ENCODE measurements around the gene TPM2. TPM values are rescaled to one million over a fixed set of nuclear protein-coding genes. Genes with fewer than 3 reads are reported as not detected.
"Not testable (repeated sequence)": the region's sequence is repeated elsewhere in the genome, so short reads cannot be mapped to it uniquely, and the experiment has no call there.

The TPM2 gene
- total RNA-seq, 1 experiment from 2014 or later = 544 TPM

DNA sequence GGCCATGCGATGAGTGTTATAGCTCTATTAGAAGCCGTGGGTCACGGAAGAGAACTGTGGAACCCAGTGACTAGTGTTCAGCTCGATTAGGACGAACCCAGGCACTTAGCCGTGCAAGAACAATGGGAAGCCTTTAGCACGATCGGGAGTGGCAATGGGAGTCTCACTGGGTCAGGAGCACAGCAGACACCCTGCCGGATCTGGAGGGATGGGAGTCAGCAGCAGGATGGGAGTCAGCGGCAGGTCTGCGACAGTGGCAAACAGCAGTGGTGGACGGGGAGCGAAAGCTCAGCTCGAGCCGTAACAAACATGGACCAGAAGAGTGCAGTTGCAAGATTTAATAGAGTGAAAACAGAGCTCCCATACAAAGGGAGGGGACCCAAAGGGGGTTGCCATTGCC is 49.3 kb downstream of the TPM2 start:
- H3K36me3 ChIP-seq (ENCODE audit: control insufficient read depth, insufficient read depth, low read length); POLR2A ChIA-PET; H3K9me3 ChIP-seq (ENCODE audit: control insufficient read depth, insufficient read depth, low read depth, low read length); BruUV-seq (replicated peaks); H3K4me3 ChIP-seq (ENCODE audit: low read depth in 2 of 2, low read length in 2 of 2); intact Hi-C loops (cut with micrococcal nuclease; ENCODE audit: unreplicated experiment); ATAC-seq; H3K27ac ChIP-seq (ENCODE audit: low read length); in situ Hi-C loops (cut with HindIII; ENCODE audit: low pct_unique_long_range_greater_than_20kb, low sequenced_read_pairs); H3K4me1 ChIP-seq (ENCODE audit: control insufficient read depth, insufficient read depth, low read length); CTCF ChIA-PET; DNase-seq (ENCODE audit: low read depth, low spot score); H3K27me3 ChIP-seq (ENCODE audit: control insufficient read depth, insufficient read depth, low read length): not testable (repeated sequence)

DNA sequence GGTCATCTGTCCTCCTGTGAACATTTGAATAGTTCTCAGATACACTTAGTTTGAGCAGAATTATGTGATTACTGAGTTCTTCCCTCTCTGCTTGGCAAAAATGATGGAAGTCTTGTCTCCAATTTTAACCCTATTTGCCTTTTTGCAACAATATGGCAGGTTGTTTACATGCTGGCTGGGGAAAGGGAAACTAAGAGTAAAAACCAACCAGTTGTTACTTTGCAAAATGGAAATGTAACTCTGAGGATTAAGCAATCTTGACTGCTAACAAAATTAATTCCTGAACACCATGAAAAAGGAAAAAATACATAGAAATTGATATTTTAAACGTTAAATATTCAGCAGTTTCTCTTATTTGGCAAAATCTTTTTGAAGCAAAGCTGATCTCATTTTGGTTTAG is 50.1 kb downstream of the TPM2 start:
- Histone ChIP-seq H3K27me3 (ENCODE audit: control insufficient read depth, insufficient read depth, low read length) (no peaks in the 10 kb centered on the region), H3K9me3 (ENCODE audit: control insufficient read depth, insufficient read depth, low read depth, low read length) (no peaks in the 10 kb centered on the region), H3K4me3 (ENCODE audit: low read depth in 2 of 2, low read length in 2 of 2) (no peak overlapping the region), H3K4me1 (ENCODE audit: control insufficient read depth, insufficient read depth, low read length) (0 out of 2 replicates have a peak, but pooled peaks cover 2% of the 10 kb centered on the region), H3K36me3 (ENCODE audit: control insufficient read depth, insufficient read depth, low read length) (no peaks in the 10 kb centered on the region), H3K27ac (ENCODE audit: low read length) (no peak overlapping the region)
- CTCF ChIA-PET = no interaction called here
- DNase-seq (ENCODE audit: low read depth, low spot score) = no peak
- intact Hi-C loops (cut with micrococcal nuclease; ENCODE audit: unreplicated experiment) = no loop called here
- ATAC-seq = no peak
- BruUV-seq (replicated peaks) = no TSS peak
- TF ChIP-seq TCF7L2 (IDR thresholded peaks at IDR 0.05; ENCODE audit: low read depth, low read length) = no peak
- TF ChIP-seq, protein P1, sequence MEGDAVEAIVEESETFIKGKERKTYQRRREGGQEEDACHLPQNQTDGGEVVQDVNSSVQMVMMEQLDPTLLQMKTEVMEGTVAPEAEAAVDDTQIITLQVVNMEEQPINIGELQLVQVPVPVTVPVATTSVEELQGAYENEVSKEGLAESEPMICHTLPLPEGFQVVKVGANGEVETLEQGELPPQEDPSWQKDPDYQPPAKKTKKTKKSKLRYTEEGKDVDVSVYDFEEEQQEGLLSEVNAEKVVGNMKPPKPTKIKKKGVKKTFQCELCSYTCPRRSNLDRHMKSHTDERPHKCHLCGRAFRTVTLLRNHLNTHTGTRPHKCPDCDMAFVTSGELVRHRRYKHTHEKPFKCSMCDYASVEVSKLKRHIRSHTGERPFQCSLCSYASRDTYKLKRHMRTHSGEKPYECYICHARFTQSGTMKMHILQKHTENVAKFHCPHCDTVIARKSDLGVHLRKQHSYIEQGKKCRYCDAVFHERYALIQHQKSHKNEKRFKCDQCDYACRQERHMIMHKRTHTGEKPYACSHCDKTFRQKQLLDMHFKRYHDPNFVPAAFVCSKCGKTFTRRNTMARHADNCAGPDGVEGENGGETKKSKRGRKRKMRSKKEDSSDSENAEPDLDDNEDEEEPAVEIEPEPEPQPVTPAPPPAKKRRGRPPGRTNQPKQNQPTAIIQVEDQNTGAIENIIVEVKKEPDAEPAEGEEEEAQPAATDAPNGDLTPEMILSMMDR (IDR thresholded peaks at IDR 0.05) = no peak
- TF ChIP-seq POLR2AphosphoS5 (IDR thresholded peaks at IDR 0.05; ENCODE audit: low read depth, low read length) = no peak
- TF ChIP-seq SIN3A (IDR thresholded peaks at IDR 0.05; ENCODE audit: borderline replicate concordance, insufficient read depth, low read depth, low read length) = no peak
- TF ChIP-seq, protein P2, sequence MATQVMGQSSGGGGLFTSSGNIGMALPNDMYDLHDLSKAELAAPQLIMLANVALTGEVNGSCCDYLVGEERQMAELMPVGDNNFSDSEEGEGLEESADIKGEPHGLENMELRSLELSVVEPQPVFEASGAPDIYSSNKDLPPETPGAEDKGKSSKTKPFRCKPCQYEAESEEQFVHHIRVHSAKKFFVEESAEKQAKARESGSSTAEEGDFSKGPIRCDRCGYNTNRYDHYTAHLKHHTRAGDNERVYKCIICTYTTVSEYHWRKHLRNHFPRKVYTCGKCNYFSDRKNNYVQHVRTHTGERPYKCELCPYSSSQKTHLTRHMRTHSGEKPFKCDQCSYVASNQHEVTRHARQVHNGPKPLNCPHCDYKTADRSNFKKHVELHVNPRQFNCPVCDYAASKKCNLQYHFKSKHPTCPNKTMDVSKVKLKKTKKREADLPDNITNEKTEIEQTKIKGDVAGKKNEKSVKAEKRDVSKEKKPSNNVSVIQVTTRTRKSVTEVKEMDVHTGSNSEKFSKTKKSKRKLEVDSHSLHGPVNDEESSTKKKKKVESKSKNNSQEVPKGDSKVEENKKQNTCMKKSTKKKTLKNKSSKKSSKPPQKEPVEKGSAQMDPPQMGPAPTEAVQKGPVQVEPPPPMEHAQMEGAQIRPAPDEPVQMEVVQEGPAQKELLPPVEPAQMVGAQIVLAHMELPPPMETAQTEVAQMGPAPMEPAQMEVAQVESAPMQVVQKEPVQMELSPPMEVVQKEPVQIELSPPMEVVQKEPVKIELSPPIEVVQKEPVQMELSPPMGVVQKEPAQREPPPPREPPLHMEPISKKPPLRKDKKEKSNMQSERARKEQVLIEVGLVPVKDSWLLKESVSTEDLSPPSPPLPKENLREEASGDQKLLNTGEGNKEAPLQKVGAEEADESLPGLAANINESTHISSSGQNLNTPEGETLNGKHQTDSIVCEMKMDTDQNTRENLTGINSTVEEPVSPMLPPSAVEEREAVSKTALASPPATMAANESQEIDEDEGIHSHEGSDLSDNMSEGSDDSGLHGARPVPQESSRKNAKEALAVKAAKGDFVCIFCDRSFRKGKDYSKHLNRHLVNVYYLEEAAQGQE (IDR thresholded peaks at IDR 0.05; ENCODE audit: insufficient read depth in 1 of 2, low read depth in 2 of 2, low read length in 1 of 2) = no peak
- in situ Hi-C loops (cut with HindIII; ENCODE audit: low pct_unique_long_range_greater_than_20kb, low sequenced_read_pairs) = no loop called here
- POLR2A ChIA-PET = no interaction called here

DNA sequence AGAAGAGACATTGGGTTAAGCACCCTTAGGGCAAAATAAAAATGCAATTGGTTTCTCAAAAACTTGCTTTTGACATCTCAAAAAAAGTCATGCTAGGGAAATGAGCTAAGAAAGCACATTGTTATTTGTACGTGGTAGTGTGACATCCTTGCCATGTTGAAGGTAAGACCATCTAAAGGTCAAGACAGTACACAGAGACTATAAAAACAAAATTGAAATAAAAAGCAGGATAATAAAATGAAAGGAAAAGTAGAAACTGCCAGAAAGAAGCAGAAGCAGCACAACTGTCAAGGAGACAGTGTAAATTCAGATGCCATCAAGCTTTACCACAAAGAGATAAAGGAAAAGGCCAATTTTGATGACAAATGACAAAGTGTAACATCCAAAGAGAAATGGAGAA is 50.5 kb downstream of the TPM2 start:
- POLR2A ChIA-PET; DNase-seq (ENCODE audit: low read depth, low spot score); intact Hi-C loops (cut with micrococcal nuclease; ENCODE audit: unreplicated experiment); H3K27ac ChIP-seq (ENCODE audit: low read length); H3K9me3 ChIP-seq (ENCODE audit: control insufficient read depth, insufficient read depth, low read depth, low read length); H3K4me3 ChIP-seq (ENCODE audit: low read depth in 2 of 2, low read length in 2 of 2); H3K4me1 ChIP-seq (ENCODE audit: control insufficient read depth, insufficient read depth, low read length); BruUV-seq (replicated peaks); ATAC-seq; in situ Hi-C loops (cut with HindIII; ENCODE audit: low pct_unique_long_range_greater_than_20kb, low sequenced_read_pairs); CTCF ChIA-PET; H3K36me3 ChIP-seq (ENCODE audit: control insufficient read depth, insufficient read depth, low read length); H3K27me3 ChIP-seq (ENCODE audit: control insufficient read depth, insufficient read depth, low read length): not testable (repeated sequence)

DNA sequence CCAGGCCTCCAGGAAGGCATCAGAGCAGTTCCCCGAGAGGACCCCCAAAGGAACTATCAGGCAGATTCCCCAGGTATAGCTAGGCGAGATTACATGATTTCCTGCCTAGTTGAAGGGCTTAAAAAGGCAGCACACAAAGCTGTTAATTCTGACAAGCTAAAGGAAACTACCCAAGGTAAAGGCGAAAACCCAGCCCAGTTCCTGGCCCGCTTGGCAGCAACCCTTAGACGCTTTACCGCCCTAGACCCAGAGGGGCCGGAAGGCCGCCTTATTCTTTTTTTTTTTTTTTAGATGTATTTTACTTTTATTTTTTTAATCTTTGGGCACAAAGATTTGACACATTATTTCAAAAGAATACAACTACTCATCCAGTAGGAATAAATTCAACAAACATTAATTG is 51.0 kb downstream of the TPM2 start:
- in situ Hi-C loops (cut with HindIII; ENCODE audit: low pct_unique_long_range_greater_than_20kb, low sequenced_read_pairs); ATAC-seq; intact Hi-C loops (cut with micrococcal nuclease; ENCODE audit: unreplicated experiment); H3K4me3 ChIP-seq (ENCODE audit: low read depth in 2 of 2, low read length in 2 of 2); H3K4me1 ChIP-seq (ENCODE audit: control insufficient read depth, insufficient read depth, low read length); H3K36me3 ChIP-seq (ENCODE audit: control insufficient read depth, insufficient read depth, low read length); H3K9me3 ChIP-seq (ENCODE audit: control insufficient read depth, insufficient read depth, low read depth, low read length); POLR2A ChIA-PET; H3K27ac ChIP-seq (ENCODE audit: low read length); H3K27me3 ChIP-seq (ENCODE audit: control insufficient read depth, insufficient read depth, low read length); CTCF ChIA-PET; DNase-seq (ENCODE audit: low read depth, low spot score); BruUV-seq (replicated peaks): not testable (repeated sequence)

DNA sequence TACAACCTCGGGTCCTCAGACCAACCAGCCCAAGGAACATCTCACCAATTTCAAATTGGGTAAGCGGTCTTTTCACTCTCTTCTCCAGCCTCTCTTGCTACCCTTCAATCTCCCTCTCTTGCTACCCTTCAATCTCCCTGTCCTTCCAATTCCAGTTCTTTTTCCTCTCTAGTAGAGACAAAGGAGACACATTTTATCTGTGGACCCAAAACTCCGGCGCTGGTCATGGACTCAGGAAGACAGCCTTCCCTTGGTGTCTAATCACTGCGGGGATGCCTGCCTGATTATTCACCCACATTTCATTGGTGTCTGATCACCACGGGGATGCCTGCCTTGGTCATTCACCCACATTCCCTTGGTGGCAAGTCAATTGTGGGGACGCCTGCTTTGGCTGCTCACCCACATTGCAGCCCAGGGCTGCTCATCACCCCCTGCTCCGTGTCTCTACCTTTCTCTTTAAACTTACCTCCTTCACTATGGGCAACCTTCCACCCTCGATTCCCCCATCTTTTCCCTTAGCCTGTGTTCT is 52.2 kb downstream of the TPM2 start:
- H3K27me3 ChIP-seq (ENCODE audit: control insufficient read depth, insufficient read depth, low read length); ATAC-seq; in situ Hi-C loops (cut with HindIII; ENCODE audit: low pct_unique_long_range_greater_than_20kb, low sequenced_read_pairs); BruUV-seq (replicated peaks); H3K27ac ChIP-seq (ENCODE audit: low read length); H3K36me3 ChIP-seq (ENCODE audit: control insufficient read depth, insufficient read depth, low read length); H3K9me3 ChIP-seq (ENCODE audit: control insufficient read depth, insufficient read depth, low read depth, low read length); H3K4me3 ChIP-seq (ENCODE audit: low read depth in 2 of 2, low read length in 2 of 2); DNase-seq (ENCODE audit: low read depth, low spot score); POLR2A ChIA-PET; H3K4me1 ChIP-seq (ENCODE audit: control insufficient read depth, insufficient read depth, low read length); CTCF ChIA-PET; intact Hi-C loops (cut with micrococcal nuclease; ENCODE audit: unreplicated experiment): not testable (repeated sequence)

All from Panc1 (cell line).